NCI-H2107 (cell line): Measurements from ENCODE around the gene CSNK1G3.

Experiments
- DNase-seq: peaks from one replicate; lab custom pipeline; 2025; lab: John Stamatoyannopoulos, UW

The CSNK1G3 gene

DNA sequence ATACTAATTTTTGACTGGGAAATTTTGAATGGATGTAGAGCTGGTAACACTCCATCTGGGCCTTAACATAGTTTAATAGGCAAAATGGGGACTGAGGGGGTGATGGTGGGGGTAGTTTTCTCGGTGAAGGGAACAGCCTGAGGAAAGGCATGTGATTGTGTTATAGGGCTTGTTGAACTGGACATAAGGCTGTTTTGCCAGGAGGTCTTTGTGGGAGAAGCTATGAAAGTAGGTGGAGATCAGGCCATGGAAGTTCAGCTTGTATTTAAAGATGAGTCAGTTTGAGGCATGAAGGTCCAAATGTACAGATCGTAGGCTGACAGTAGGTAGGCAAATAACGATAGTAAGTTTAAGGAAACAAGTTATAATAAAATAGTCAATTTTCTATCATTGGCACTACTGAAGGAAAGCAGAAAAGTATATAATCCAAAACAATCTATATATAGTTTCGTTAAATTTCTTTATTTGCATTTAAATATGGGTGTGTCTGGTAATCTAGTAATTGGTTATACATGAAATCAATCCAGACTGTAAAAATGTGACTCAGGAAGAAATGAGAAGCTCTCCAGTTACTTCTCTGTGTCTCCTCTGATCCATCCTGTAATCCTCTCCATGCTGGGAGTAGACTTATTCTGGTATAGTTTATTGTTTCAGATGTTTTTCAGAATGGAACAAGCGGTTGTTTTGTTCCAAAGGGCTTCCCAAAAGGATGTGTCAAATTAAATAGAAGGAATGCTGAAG is 2.8 kb downstream of the CSNK1G3 start:
- no peak for DNase-seq

- DNase-seq: no peak
Observed at GRCh38 chr5:123515904-123516303, 3.9 kb downstream of the CSNK1G3 start.

GRCh38 chr5:123517476-123517875 is 5.5 kb downstream of the CSNK1G3 start:
- DNase-seq: no peak

GRCh38 chr5:123518111-123518510 is 6.1 kb downstream of the CSNK1G3 start:
- no peak for DNase-seq

DNA sequence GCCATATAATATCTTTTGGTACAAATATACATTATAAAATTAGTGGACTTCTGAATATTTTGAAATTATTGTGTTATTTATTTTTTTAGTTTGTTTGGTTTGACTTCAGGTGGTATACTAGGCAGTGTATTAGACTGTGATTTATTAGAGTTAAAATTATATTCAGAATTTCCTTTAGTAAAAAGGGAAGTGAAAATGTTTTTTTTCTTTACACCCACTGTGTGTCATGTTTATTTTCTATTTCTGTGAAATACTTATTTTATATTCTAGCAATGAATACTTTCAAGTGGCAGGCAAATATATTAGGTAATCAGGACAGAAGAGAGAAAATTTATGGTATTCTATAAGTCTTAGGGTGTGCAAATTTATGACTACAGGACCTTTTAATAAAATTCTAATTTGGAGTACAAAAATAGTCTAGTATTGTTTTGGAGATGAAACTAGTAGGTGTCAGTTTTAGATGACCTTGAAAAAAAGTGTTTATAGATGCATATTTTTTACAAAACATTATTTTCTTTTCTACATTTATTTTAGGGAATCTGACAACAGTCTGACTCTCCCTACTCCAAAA is 8.8 kb downstream of the CSNK1G3 start:
- DNase-seq: no peak

GRCh38 chr5:123524146-123524545 is 12.2 kb downstream of the CSNK1G3 start:
- DNase-seq: no peak

- no peak for DNase-seq
Observed at GRCh38 chr5:123527190-123527589, 15.2 kb downstream of the CSNK1G3 start.

DNA sequence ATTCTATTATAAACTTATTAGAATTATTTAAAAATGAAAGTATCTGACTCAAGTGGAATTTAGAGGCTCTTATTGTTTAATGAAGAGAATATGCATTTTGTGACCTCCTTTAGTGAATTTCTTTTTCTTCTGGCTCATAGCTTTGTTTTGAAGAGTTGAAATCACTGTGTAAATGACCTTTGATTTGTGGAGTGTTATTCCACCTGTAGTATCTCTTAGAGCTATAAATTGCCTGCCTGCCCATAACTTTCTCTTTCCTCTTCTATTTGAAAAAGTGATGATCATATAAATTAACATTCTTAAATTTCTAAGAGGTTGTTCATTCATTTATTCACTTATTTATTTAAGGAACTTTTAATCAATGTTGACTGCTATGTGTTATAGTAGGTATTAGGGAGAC is 16.1 kb downstream of the CSNK1G3 start:
- DNase-seq: no peak

- DNase-seq: no peak
Observed at GRCh38 chr5:123528878-123529277, 16.9 kb downstream of the CSNK1G3 start.

DNA sequence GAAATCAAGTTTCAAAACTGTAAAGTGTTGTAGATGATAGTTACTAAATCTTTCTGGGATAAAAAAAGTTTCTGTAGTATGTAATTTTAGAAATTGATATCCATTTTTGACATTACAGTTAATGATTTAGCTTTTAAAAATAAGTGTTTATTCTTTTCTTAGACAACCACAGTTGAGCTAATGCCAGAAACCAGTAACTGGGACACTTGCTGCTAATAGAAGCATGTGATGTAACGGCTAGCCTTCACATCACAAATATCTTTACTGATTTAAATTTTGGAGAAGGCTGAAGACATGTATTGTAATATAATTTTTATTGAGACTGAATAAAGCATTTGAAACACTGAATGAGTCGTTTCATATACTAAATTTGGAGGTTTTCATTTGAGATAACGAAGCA is 18.8 kb downstream of the CSNK1G3 start:
- DNase-seq: no peak

- DNase-seq: no peak
Observed at GRCh38 chr5:123535648-123536047, 23.7 kb downstream of the CSNK1G3 start.

DNA sequence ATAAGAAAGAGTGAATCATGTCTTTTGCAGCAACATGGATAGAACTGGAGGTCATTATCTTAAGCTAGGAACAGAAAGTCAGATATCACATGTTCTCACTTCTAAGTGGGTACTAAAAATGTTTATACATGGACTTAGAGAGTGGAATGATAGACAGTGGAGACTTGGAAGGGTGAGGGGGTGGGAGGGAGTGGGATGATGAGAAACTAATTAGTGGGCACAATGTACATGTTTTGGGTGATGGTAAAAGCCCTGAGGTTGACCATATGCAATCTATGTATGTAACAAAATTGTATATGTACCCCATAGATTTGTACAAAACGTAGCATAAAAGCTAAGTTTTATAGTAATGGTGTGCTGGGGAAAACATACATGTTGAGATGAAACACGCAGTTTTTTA is 25.3 kb downstream of the CSNK1G3 start:
- no peak for DNase-seq

GRCh38 chr5:123537845-123538244 is 25.9 kb downstream of the CSNK1G3 start:
- DNase-seq: no peak

GRCh38 chr5:123538670-123539459 is 26.9 kb downstream of the CSNK1G3 start:
- DNase-seq: no peak

- no peak for DNase-seq
Observed at GRCh38 chr5:123540534-123540933, 28.6 kb downstream of the CSNK1G3 start.

DNA sequence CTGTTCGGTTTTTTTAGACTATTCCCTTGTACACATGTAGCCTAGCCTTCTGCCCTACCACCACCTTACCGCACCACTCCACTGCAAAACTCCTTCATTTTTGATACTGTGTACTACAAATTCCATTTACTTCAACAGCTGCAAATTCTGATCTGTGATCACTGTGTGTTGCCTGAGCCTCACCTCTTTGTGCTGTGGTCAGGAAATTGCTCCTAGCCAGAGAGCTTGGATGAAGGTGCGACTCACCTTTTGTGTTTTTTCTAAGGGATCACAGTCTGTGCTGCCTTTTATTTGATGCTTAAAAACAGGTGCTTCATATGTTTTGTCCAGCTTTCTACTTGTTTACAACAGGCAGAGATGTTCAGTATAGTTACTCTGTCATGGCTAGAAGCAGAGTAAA is 31.5 kb downstream of the CSNK1G3 start:
- DNase-seq: no peak

DNA sequence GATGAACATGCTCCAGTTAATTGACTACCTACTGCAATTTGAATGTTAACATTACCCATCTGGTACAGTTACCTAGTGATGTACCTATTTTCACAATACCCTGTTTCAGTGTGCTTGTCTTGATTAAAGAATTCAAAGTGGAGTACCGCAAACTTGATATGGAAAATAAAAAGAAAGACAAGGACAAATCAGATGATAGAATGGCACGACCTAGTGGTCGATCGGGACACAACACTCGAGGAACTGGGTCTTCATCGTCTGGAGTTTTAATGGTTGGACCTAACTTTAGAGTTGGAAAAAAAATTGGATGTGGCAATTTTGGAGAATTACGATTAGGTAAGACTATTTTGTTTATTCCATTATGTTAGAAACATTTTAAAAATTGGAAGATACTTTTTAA is 33.5 kb downstream of the CSNK1G3 start:
- DNase-seq: no peak

- DNase-seq: no peak
Observed at GRCh38 chr5:123546657-123547056, 34.7 kb downstream of the CSNK1G3 start.

DNA sequence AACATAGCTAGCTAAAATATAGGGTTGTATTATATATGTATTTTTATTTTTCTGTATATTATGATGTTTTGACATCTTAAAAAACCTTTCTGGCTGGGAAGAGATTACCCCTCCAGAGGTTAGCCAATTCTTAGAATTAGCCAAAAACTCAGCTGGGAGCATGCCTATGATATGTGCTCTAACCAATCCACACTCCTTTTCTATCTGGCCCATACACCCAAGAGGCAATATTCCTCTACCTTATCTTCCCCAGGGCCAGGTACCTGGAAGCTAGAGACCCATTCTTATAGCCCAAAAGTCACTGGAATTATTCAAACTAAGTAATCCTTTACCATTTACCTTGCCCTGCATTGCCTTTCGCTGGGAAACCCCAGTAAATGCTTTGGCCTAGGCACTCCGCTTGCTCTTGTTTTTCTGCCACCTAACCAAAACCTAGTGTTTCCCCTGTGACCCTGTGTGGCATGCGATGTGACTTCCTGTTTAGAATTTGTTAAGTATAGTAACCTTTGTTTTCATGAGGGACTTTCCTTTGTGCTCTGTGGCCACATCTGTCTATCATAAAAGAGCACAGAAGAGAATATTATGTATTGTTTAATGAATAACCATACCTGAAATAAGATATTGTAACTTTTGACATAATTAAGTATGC is 37.4 kb downstream of the CSNK1G3 start:
- no peak for DNase-seq

DNA sequence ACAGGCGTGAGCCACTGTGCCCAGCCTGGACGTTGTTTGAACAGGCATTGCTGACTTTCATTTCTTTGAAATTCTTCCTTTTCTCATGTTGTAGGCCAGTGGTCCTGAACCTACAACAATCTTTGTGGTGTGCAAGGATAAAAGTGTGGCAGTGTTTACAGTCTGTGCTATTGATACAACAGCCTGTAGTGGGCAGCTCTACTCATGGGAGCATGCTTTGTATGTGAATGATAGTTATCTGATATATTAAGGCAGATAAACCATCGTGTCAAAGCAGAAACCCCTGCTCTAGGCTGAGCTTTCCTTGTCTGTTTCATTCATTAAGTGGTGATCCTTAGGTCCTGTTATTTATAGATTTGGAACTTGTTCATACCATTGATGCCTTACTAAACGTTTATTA is 42.6 kb downstream of the CSNK1G3 start:
- DNase-seq: no peak

GRCh38 chr5:123557907-123558306 is 45.9 kb downstream of the CSNK1G3 start:
- DNase-seq: no peak

DNA sequence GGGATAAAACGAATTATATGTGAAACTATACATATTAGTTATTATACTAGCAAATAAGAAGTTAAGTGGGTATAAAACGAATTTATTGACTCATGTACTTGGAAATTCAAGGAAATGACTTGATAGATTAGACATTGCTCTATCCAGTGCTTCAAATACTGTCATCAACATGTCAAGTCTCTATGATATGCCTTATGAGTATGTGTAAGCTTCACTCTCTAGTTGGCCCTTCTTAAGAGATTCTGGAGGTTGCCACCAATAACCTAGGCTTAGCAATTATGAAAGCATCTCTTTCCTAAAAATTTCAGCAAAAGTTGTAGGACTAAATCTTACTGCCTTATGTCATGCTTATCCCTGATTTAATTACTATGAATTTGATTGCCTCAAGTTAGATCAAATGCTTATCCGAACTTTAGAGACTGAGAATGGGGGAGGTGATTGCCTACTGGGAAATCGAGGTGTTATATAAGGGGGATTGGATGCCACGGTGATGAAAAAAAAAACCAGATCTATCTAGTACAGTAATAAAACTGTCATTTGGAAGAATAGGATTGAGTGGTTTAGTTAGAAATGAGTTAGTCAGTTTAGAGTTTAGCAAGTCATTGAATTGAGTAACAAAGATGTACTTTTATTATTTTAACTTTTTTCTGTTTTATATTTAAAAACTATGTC is 46.9 kb downstream of the CSNK1G3 start:
- DNase-seq: no peak
